MCF 10A (cell line): Measurements from ENCODE around the gene TUBG1. TPM values are rescaled to one million over a fixed set of nuclear protein-coding genes. Genes with fewer than 3 reads are reported as not detected.
"Not testable (repeated sequence)": the region's sequence is repeated elsewhere in the genome, so short reads cannot be mapped to it uniquely, and the experiment has no call there.

Experiments used
- BruUV-seq: library from RNA; stranded (reverse); fragments of 400-500 nt; replicated peaks from 2 replicates; lab custom pipeline; 2021; lab: Mats Ljungman, UMichigan
- CTCF ChIA-PET: fragments of 300-600 bp; sonication (Branson Sonifier 250); formaldehyde crosslinking; extraction: SDS; loops from one replicate; lab custom pipeline; 2021; ENCODE audit warnings: antibody characterized with exemption, inconsistent platforms; lab: Yijun Ruan, JAX
- POLR2A ChIA-PET: fragments of 300-600, 350-650 bp; sonication (Branson Sonifier 250); formaldehyde crosslinking; extraction: SDS; loops from one replicate; lab custom pipeline; 2020; ENCODE audit warnings: antibody characterized with exemption, inconsistent platforms; lab: Yijun Ruan, JAX
- DNase-seq: peaks from one replicate; pipeline ENCODE4 v3.0.0-alpha.2; 2018; ENCODE audit not compliant: unreplicated experiment
- H3K27ac Mint-ChIP-seq: one replicate; pipeline ENCODE4 v1.8.0; 2022; ENCODE audit warnings: mild to moderate bottlenecking, low read depth, mixed read lengths; ENCODE audit not compliant: unreplicated experiment
- H3K27me3 Mint-ChIP-seq: one replicate; pipeline ENCODE4 v1.8.0; 2022; ENCODE audit warnings: mixed read lengths; ENCODE audit not compliant: insufficient read depth, unreplicated experiment
- H3K36me3 Mint-ChIP-seq: one replicate; pipeline ENCODE4 v1.8.0; 2022; ENCODE audit warnings: mild to moderate bottlenecking, moderate library complexity, mixed read lengths; ENCODE audit not compliant: insufficient read depth, unreplicated experiment
- H3K4me1 Mint-ChIP-seq: one replicate; pipeline ENCODE4 v1.8.0; 2022; ENCODE audit warnings: mixed read lengths; ENCODE audit not compliant: insufficient read depth, unreplicated experiment
- H3K4me3 Mint-ChIP-seq: one replicate; pipeline ENCODE4 v1.8.0; 2022; ENCODE audit warnings: mild to moderate bottlenecking, moderate library complexity, mixed read lengths; ENCODE audit not compliant: unreplicated experiment
- H3K9me3 Mint-ChIP-seq: one replicate; pipeline ENCODE4 v1.8.0; 2022; ENCODE audit warnings: mixed read lengths; ENCODE audit not compliant: unreplicated experiment
- CTCF ChIP-seq: fragments of 200-600 bp; IDR thresholded peaks from one replicate; pipeline ENCODE4 v1.8.0; 2022; ENCODE audit warnings: antibody characterized with exemption, mild to moderate bottlenecking; ENCODE audit not compliant: unreplicated experiment
- intact Hi-C: fragments of 100-400 bp; cut with micrococcal nuclease; formaldehyde crosslinking; loops from 2 replicates; pipeline ENCODE4 v1.14.1; 2022
- total RNA-seq: library from RNA; stranded (reverse); gene quantifications from 2 replicates; pipeline ENCODE4 v1.2.3, GENCODE V29; 2022

Gene TUBG1
- total RNA-seq, 1 experiment from 2014 or later = 60.2 TPM

- Mint-ChIP-seq H3K27me3 (no peaks in the 10 kb centered on the region), H3K9me3 (no peaks in the 10 kb centered on the region), H3K4me3 (peak overlapping the region; percentile 99), H3K27ac (no peak overlapping the region), H3K4me1 (peaks cover 15% of the 10 kb centered on the region), H3K36me3 (peaks cover 27% of the 10 kb centered on the region)
- no TSS peak for BruUV-seq
- no peak for TF ChIP-seq CTCF
- ChIA-PET CTCF (interaction anchor here (0.9 to 2.6 kb wide), 9 partner anchors 8 to 73 kb away, joined by 3 to 18 read pairs (median 4); partner anchors contain the start of gene PSMC3IP), POLR2A (interaction anchor here (0.6 to 6.9 kb wide), 20 partner anchors 8 to 642 kb away, joined by 3 to 158 read pairs (median 10); partner anchors contain the start of genes CCR10, CNTNAP1, MLX and NAGLU)
- intact Hi-C loops = loop anchor here (5.0 kb wide), 1 partner anchor 70 kb away; the partner anchor contains the start of gene PLEKHH3
- DNase-seq = no peak
Observed at GRCh38 chr17:42607769-42608168, 1.7 kb upstream of the TUBG1 start.

GRCh38 chr17:42608305-42609181 lies 940 bp upstream of the TUBG1 start:
- no TSS peak for BruUV-seq
- no peaks in the 10 kb centered on the region for H3K9me3 Mint-ChIP-seq
- no peak for DNase-seq
- peak overlapping the region; percentile 99 for H3K4me3 Mint-ChIP-seq
- CTCF ChIA-PET = interaction anchor here (0.5 to 2.6 kb wide), 16 partner anchors 8 to 725 kb away, joined by 3 to 18 read pairs (median 4); partner anchors contain the start of gene PSMC3IP
- H3K27me3 Mint-ChIP-seq = no peaks in the 10 kb centered on the region
- intact Hi-C loops = loop anchor here (5.0 kb wide), 1 partner anchor 69 kb away; the partner anchor contains the start of gene PLEKHH3
- TF ChIP-seq CTCF = no peak
- H3K36me3 Mint-ChIP-seq = peaks cover 34% of the 10 kb centered on the region
- peak overlapping the region; percentile 91 for H3K27ac Mint-ChIP-seq
- H3K4me1 Mint-ChIP-seq = peaks cover 15% of the 10 kb centered on the region
- POLR2A ChIA-PET = interaction anchor here (0.6 to 6.9 kb wide), 37 partner anchors 9 to 642 kb away, joined by 3 to 158 read pairs (median 6); partner anchors contain the start of genes BECN1, CAVIN1, CCR10 and CNTNAP1

- not testable (repeated sequence) for H3K9me3 Mint-ChIP-seq, H3K4me1 Mint-ChIP-seq, H3K27me3 Mint-ChIP-seq, DNase-seq
- ChIA-PET POLR2A (interaction anchor here (0.7 to 6.9 kb wide), 30 partner anchors 10 to 1716 kb away, joined by 3 to 158 read pairs (median 7); partner anchors contain the start of genes CAVIN1, CCR10, CNTNAP1 and MLX), CTCF (interaction anchor here (0.7 to 2.6 kb wide), 7 partner anchors 9 to 75 kb away, joined by 3 to 14 read pairs (median 4); no protein-coding TSS in a partner anchor)
- Mint-ChIP-seq H3K36me3 (peaks cover 35% of the 10 kb centered on the region), H3K27ac (peak overlapping the region; percentile 91), H3K4me3 (peak overlapping the region; percentile 99)
- TSS peak; percentile 45 for BruUV-seq
- intact Hi-C loops = loop anchor here (5.0 kb wide), 1 partner anchor 67 kb away; the partner anchor contains the start of gene PLEKHH3
Observed at GRCh38 chr17:42609814-42610801, 625 bp downstream of the TUBG1 start.

- ChIA-PET CTCF (interaction anchor here (1.4 to 2.5 kb wide), 2 partner anchors 34 to 63 kb away, joined by 4 to 14 read pairs; no protein-coding TSS in a partner anchor), POLR2A (interaction anchor here (0.9 to 1.7 kb wide), 2 partner anchors 34 to 67 kb away, joined by 3 to 5 read pairs; no protein-coding TSS in a partner anchor)
- H3K27me3 Mint-ChIP-seq = no peaks in the 10 kb centered on the region
- H3K36me3 Mint-ChIP-seq = peaks cover 38% of the 10 kb centered on the region
- TF ChIP-seq CTCF = no peak
- intact Hi-C loops = no loop called here
- peak overlapping the region; percentile 46 for H3K27ac Mint-ChIP-seq
- no peak overlapping the region for H3K4me3 Mint-ChIP-seq
- no peak for DNase-seq
- H3K9me3 Mint-ChIP-seq = no peaks in the 10 kb centered on the region
- BruUV-seq = no TSS peak
- H3K4me1 Mint-ChIP-seq = no peaks in the 10 kb centered on the region
Observed at GRCh38 chr17:42612013-42612412, 2.5 kb downstream of the TUBG1 start.
